HepG2 (cell line): ENCODE measurements around the gene CNKSR3. TPM values are rescaled to one million over a fixed set of nuclear protein-coding genes. Genes with fewer than 3 reads are reported as not detected.

ENCODE experiments used
- ATAC-seq: fragments of 200-7000 bp; cut with Tn5 transposase; 3 replicates; pipeline ENCODE4 v1.9.1; 2020; ENCODE audit warnings: mild to moderate bottlenecking, moderate library complexity
- BruUV-seq: library from RNA; stranded (reverse); fragments of 400-500 nt; replicated peaks from 2 replicates; lab custom pipeline; 2021; lab: Mats Ljungman, UMichigan
- CTCF ChIA-PET: fragments of 300-600 bp; formaldehyde crosslinking; extraction: SDS; loops from one replicate; lab custom pipeline; 2021; ENCODE audit warnings: low total read pairs, inconsistent platforms, low intra/inter-chr PET ratio; lab: Yijun Ruan, JAX
- POLR2A ChIA-PET: fragments of 350-600 bp; sonication (Branson Sonifier 250); formaldehyde crosslinking; loops from one replicate; lab custom pipeline; 2020; ENCODE audit warnings: antibody characterized with exemption, inconsistent platforms; lab: Yijun Ruan, JAX
- DNase-seq: peaks from one replicate; pipeline ENCODE4 v3.0.0-alpha.2; 2015; ENCODE audit warnings: low spot score
- FAIRE-seq: peaks from 3 replicates; lab custom pipeline; 2011; peaks lifted over from hg19 to GRCh38; lab: Jason Lieb, UNC
- H2AFZ ChIP-seq: one replicate; pipeline ENCODE4 v1.6.1; 2011; ENCODE audit warnings: low read length, inconsistent platforms
- H3K27ac ChIP-seq: fragments of 300-600 bp; 3 replicates; pipeline ENCODE4 v1.8.0; 2011; ENCODE audit warnings: mixed run types, mild to moderate bottlenecking, mixed read lengths, low read length, inconsistent platforms; ENCODE audit not compliant: insufficient read depth; ENCODE audit errors: extremely low read length
- H3K27me3 ChIP-seq, 2 experiments: fragments of 200-600 bp in 1 of 2; 2 replicates in 1 of 2; 3 replicates in 1 of 2; pipeline versions ENCODE4 v1.6.0 to v1.8.0; 2011; ENCODE audit warnings: low read length in 2 of 2, mild to moderate bottlenecking in 2 of 2, moderate library complexity in 2 of 2, inconsistent platforms in 1 of 2; ENCODE audit not compliant: insufficient read depth in 2 of 2, control insufficient read depth in 1 of 2
- H3K36me3 ChIP-seq, 2 experiments: fragments of 200-600 bp in 1 of 2; replicated peaks in 1 of 2; 2 replicates in 1 of 2; 3 replicates in 1 of 2; pipeline versions ENCODE4 v1.5.1 to v1.8.0; 2011; ENCODE audit warnings: low read length in 2 of 2, inconsistent platforms in 1 of 2; ENCODE audit not compliant: insufficient read depth in 2 of 2, control insufficient read depth in 1 of 2
- H3K4me1 ChIP-seq: 2 replicates; pipeline ENCODE4 v1.5.1; 2012; ENCODE audit warnings: low read length, inconsistent platforms; ENCODE audit not compliant: insufficient read depth
- H3K4me2 ChIP-seq: 2 replicates; pipeline ENCODE4 v1.6.0; 2011; ENCODE audit warnings: low read depth, low read length, inconsistent platforms
- H3K4me3 ChIP-seq, 3 experiments: fragments of 200-600 bp in 1 of 3; sonication (generic), shearing (Covaris generic) in 1 of 3; replicated peaks in 1 of 3; 2 replicates each; pipeline ENCODE4 v1.5.1; 2011 to 2016; ENCODE audit warnings: low read length in 3 of 3, inconsistent platforms in 2 of 3, low read depth in 2 of 3, mild to moderate bottlenecking in 2 of 3, control low read depth in 1 of 3, mixed read lengths in 1 of 3; ENCODE audit not compliant: insufficient read depth in 1 of 3
- H3K79me2 ChIP-seq: one replicate; pipeline ENCODE4 v1.6.1; 2011; ENCODE audit warnings: low read length, inconsistent platforms; ENCODE audit not compliant: insufficient read depth
- H3K9ac ChIP-seq: 2 replicates; pipeline ENCODE4 v1.6.0; 2011; ENCODE audit warnings: mild to moderate bottlenecking, low read depth, low read length, inconsistent platforms; ENCODE audit not compliant: insufficient read depth
- H3K9me3 ChIP-seq: 2 replicates; pipeline ENCODE4 v1.5.1; 2012; ENCODE audit warnings: mild to moderate bottlenecking, low read length
- H4K20me1 ChIP-seq: 2 replicates; pipeline ENCODE4 v1.6.0; 2011; ENCODE audit warnings: inconsistent platforms, mild to moderate bottlenecking, low read length, moderate library complexity; ENCODE audit not compliant: insufficient read depth
- DMAP1 ChIP-seq: IDR thresholded peaks from 2 replicates; pipeline ENCODE4 v1.6.1; 2016
- HMGA1 ChIP-seq: sonication (generic); formaldehyde crosslinking; conservative IDR thresholded peaks from 2 replicates; pipeline ENCODE4 v1.4.0; 2020; ENCODE audit warnings: missing genetic modification reagents
- JUND ChIP-seq: sonication (generic); formaldehyde crosslinking; IDR thresholded peaks from 2 replicates; pipeline ENCODE4 v1.8.0; 2022; ENCODE audit warnings: mild to moderate bottlenecking, missing genetic modification reagents
- NAIF1 ChIP-seq: sonication (generic); formaldehyde crosslinking; IDR thresholded peaks from 2 replicates; pipeline ENCODE4 v1.5.0; 2020; ENCODE audit warnings: mild to moderate bottlenecking, missing genetic modification reagents, borderline replicate concordance
- PHF20 ChIP-seq: sonication (generic); formaldehyde crosslinking; IDR thresholded peaks from 2 replicates; pipeline ENCODE4 v1.5.0; 2020; ENCODE audit warnings: mild to moderate bottlenecking, missing genetic modification reagents
- POGZ ChIP-seq: sonication (generic); formaldehyde crosslinking; IDR thresholded peaks from 2 replicates; pipeline ENCODE4 v1.4.0; 2020; ENCODE audit warnings: mild to moderate bottlenecking, missing genetic modification reagents
- SMAD3 ChIP-seq: sonication (generic); formaldehyde crosslinking; IDR thresholded peaks from 2 replicates; pipeline ENCODE4 v1.4.0; 2020; ENCODE audit warnings: missing genetic modification reagents
- SOX13 ChIP-seq, 3 experiments: fragments of 450-650 bp in 1 of 3; sonication (generic) in 1 of 3; formaldehyde crosslinking in 1 of 3; IDR thresholded peaks in 2 of 3; conservative IDR thresholded peaks in 1 of 3; 2 replicates each; pipeline versions ENCODE4 v1.5.0 to v1.6.1; 2016 to 2020; ENCODE audit warnings: antibody characterized with exemption in 1 of 3, mild to moderate bottlenecking in 1 of 3, missing compliant biosample characterization in 1 of 3, missing genetic modification reagents in 1 of 3, moderate library complexity in 1 of 3
- TSC22D2 ChIP-seq: sonication (generic); formaldehyde crosslinking; IDR thresholded peaks from 2 replicates; pipeline ENCODE4 v1.5.1; 2020; ENCODE audit warnings: missing genetic modification reagents, mild to moderate bottlenecking, borderline replicate concordance
- ZC3H13 ChIP-seq: sonication (generic); formaldehyde crosslinking; IDR thresholded peaks from 2 replicates; pipeline ENCODE4 v1.8.1; 2023; ENCODE audit warnings: mild to moderate bottlenecking, missing genetic modification reagents, moderate library complexity
- ZNF607 ChIP-seq: sonication (generic); formaldehyde crosslinking; IDR thresholded peaks from 2 replicates; pipeline ENCODE4 v1.5.1; 2020; ENCODE audit warnings: missing genetic modification reagents, mild to moderate bottlenecking, borderline replicate concordance
- ZNF7 ChIP-seq: IDR thresholded peaks from 2 replicates; pipeline ENCODE4 v1.6.1; 2016; ENCODE audit warnings: missing biosample characterization, missing genetic modification reagents
- ZNF761 ChIP-seq: sonication (generic); formaldehyde crosslinking; conservative IDR thresholded peaks from 2 replicates; pipeline ENCODE4 v1.4.0; 2020; ENCODE audit warnings: mild to moderate bottlenecking, missing genetic modification reagents
- ZSCAN25 ChIP-seq: sonication (generic); formaldehyde crosslinking; IDR thresholded peaks from 2 replicates; pipeline ENCODE4 v1.8.0; 2022; ENCODE audit warnings: mild to moderate bottlenecking, missing genetic modification reagents
- WGBS: methylation state at CpG from one replicate; pipeline ENCODE4 v1.1.6; 2017; ENCODE audit warnings: low lambda C conversion rate; 5-methylcytosine and 5-hydroxymethylcytosine counted together
- in situ Hi-C: cut with HindIII; loops from 2 replicates; pipeline ENCODE4 v1.10.0; 2017; ENCODE audit warnings: low pct_unique_long_range_greater_than_20kb; ENCODE audit not compliant: extremely low pct_ligation_motif_present
- intact Hi-C: fragments of 100-400 bp; cut with micrococcal nuclease; formaldehyde crosslinking; loops from one replicate; pipeline ENCODE4 v1.10.0; 2022; ENCODE audit not compliant: unreplicated experiment
- polyA plus RNA-seq, 8 experiments: library from polyadenylated mRNA; depleted of rRNA in 3 of 8; stranded (reverse) in 7 of 8; unstranded in 1 of 8; fragments of >200 nt; fragmentation: Illumina TruSeq in 4 of 8; extraction: Trizol in 4 of 8; gene quantifications; 2 replicates each; pipeline versions ENCODE4 v1.2.1 to v1.2.3, GENCODE V29; 2011 to 2016; ENCODE audit warnings: low read depth in 4 of 8, missing spikeins in 1 of 8, mixed read lengths in 1 of 8; ENCODE audit not compliant: insufficient read depth in 1 of 8
- total RNA-seq, 5 experiments: library from RNA; depleted of rRNA; stranded (reverse); fragments of >200 nt; fragmentation: Illumina TruSeq; extraction: Trizol; gene quantifications; 2 replicates each; pipeline ENCODE4 v1.2.3, GENCODE V29; 2016; ENCODE audit warnings: low read depth in 1 of 5
- TF ChIP-seq, protein P1 (sequence below): sonication (generic); formaldehyde crosslinking; IDR thresholded peaks from 2 replicates; pipeline ENCODE4 v1.9.0; 2021; ENCODE audit warnings: missing genetic modification reagents, mild to moderate bottlenecking, borderline replicate concordance

The CNKSR3 gene
- total and polyA plus RNA-seq, 2 of the 13 experiments (the other 11 are each of a cell fraction or from before 2014, with no cell fraction given) = 9.2 to 38.6 TPM

DNA sequence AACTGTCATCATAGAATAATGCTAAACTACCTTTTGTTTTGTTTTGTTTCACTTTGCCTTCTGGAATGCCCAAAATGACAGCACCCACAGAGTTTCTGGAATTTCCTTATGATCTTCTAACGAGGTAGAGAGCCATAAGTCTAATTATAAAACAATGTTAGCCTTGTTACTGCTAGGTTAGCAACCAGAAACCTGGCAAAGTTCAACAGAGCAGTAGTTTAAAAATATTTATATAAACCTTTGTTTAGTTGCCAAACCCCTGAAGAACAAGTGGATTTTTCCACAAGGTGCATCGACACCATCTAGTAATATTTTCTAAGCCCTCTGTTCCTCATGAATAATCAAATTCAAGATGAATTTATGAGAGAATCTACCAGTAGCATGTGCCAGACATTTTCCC, 126.3 kb downstream of the CNKSR3 start:
- CTCF ChIA-PET = no interaction called here
- H3K79me2 ChIP-seq = no peaks in the 10 kb centered on the region
- TF ChIP-seq SMAD3 (no peak), ZNF7 (no peak), SOX13 (IDR thresholded peaks at IDR 0.05) (no peak), SOX13 (CRISPR knock-in tag; conservative IDR thresholded peaks at IDR 0.05 in 1 of 2, IDR thresholded peaks at IDR 0.05 in 1 of 2) (no peak), ZNF761 (CRISPR knock-in tag) (no peak), NAIF1 (CRISPR knock-in tag) (no peak), POGZ (CRISPR knock-in tag) (no peak), DMAP1 (CRISPR knock-in tag) (no peak), PHF20 (no peak), HMGA1 (CRISPR knock-in tag) (no peak), TSC22D2 (CRISPR knock-in tag) (no peak), ZSCAN25 (no peak), ZC3H13 (no peak), JUND (CRISPR knock-in tag) (no peak), ZNF607 (CRISPR knock-in tag) (no peak)
- TF ChIP-seq, protein P1, sequence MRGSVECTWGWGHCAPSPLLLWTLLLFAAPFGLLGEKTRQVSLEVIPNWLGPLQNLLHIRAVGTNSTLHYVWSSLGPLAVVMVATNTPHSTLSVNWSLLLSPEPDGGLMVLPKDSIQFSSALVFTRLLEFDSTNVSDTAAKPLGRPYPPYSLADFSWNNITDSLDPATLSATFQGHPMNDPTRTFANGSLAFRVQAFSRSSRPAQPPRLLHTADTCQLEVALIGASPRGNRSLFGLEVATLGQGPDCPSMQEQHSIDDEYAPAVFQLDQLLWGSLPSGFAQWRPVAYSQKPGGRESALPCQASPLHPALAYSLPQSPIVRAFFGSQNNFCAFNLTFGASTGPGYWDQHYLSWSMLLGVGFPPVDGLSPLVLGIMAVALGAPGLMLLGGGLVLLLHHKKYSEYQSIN (CRISPR knock-in tag) = no peak
- no peak overlapping the region for H3K4me3 ChIP-seq
- intact Hi-C loops = no loop called here
- H4K20me1 ChIP-seq = no peaks in the 10 kb centered on the region
- WGBS = 63% methylated on average over 2 of the region's 2 CpGs
- no peaks in the 10 kb centered on the region for H3K9me3 ChIP-seq
- no TSS peak for BruUV-seq
- H3K4me1 ChIP-seq = peaks cover 21% of the 10 kb centered on the region
- in situ Hi-C loops = no loop called here
- no peak overlapping the region for H3K9ac ChIP-seq
- DNase-seq (no peak), FAIRE-seq (no peak), ATAC-seq (no peak)
- H3K27ac ChIP-seq = no peak overlapping the region
- H3K36me3 ChIP-seq = no peaks in the 10 kb centered on the region
- H3K4me2 ChIP-seq = no peak overlapping the region
- H3K27me3 ChIP-seq = no peaks in the 10 kb centered on the region
- no peak overlapping the region for H2AFZ ChIP-seq
- POLR2A ChIA-PET = no interaction called here
